HTERT RPE-1 (cell line): ENCODE results near the gene EIF5AL1.
"Not testable (repeated sequence)": the region's sequence is repeated elsewhere in the genome, so short reads cannot be mapped to it uniquely, and the experiment has no call there.

Experiments
- in situ Hi-C: fragments of 300-500 bp; cut with MboI; formaldehyde crosslinking; loops from 4 replicates; pipeline ENCODE4 v1.14.3; 2020; ENCODE audit warnings: low sequenced_read_pairs

EIF5AL1 gene

GRCh38 chr10:79487296-79488194, 24.8 kb upstream of the EIF5AL1 start:
- in situ Hi-C loops, result no loop called here

GRCh38 chr10:79488336-79488735, 24.0 kb upstream of the EIF5AL1 start:
- in situ Hi-C loops, result no loop called here

- in situ Hi-C loops, result no loop called here
Observed at GRCh38 chr10:79488870-79489269, 23.5 kb upstream of the EIF5AL1 start.

- in situ Hi-C loops, result no loop called here
Observed at GRCh38 chr10:79490400-79491142, 21.8 kb upstream of the EIF5AL1 start.

- in situ Hi-C loops, result no loop called here
Observed at GRCh38 chr10:79491143-79491835, 21.0 kb upstream of the EIF5AL1 start.

- in situ Hi-C loops, result no loop called here
Observed at GRCh38 chr10:79492256-79492655, 20.1 kb upstream of the EIF5AL1 start.

- in situ Hi-C loops, result no loop called here
Observed at GRCh38 chr10:79492839-79493238, 19.5 kb upstream of the EIF5AL1 start.

- in situ Hi-C loops, result no loop called here
Observed at GRCh38 chr10:79493806-79494205, 18.5 kb upstream of the EIF5AL1 start.

- in situ Hi-C loops, result no loop called here
Observed at GRCh38 chr10:79494871-79495705, 17.2 kb upstream of the EIF5AL1 start.

GRCh38 chr10:79495791-79496190, 16.5 kb upstream of the EIF5AL1 start:
- in situ Hi-C loops, result no loop called here

GRCh38 chr10:79496896-79497295, 15.4 kb upstream of the EIF5AL1 start:
- in situ Hi-C loops, result no loop called here

GRCh38 chr10:79498291-79498829, 14.0 kb upstream of the EIF5AL1 start:
- in situ Hi-C loops, result no loop called here

- in situ Hi-C loops, result no loop called here
Observed at GRCh38 chr10:79502561-79503309, 9.6 kb upstream of the EIF5AL1 start.

- in situ Hi-C loops, result not testable (repeated sequence)
Observed at GRCh38 chr10:79503787-79504186, 8.5 kb upstream of the EIF5AL1 start.

GRCh38 chr10:79504483-79504882, 7.8 kb upstream of the EIF5AL1 start:
- in situ Hi-C loops, result not testable (repeated sequence)

GRCh38 chr10:79505328-79505727, 7.0 kb upstream of the EIF5AL1 start:
- in situ Hi-C loops, result not testable (repeated sequence)

GRCh38 chr10:79505829-79506228, 6.5 kb upstream of the EIF5AL1 start:
- in situ Hi-C loops, result no loop called here

GRCh38 chr10:79507440-79508167, 4.7 kb upstream of the EIF5AL1 start:
- in situ Hi-C loops, result no loop called here

- in situ Hi-C loops, result not testable (repeated sequence)
Observed at GRCh38 chr10:79508245-79508644, 4.1 kb upstream of the EIF5AL1 start.
